ENCODE results near the gene ATXN3. TPM values are rescaled to one million over a fixed set of nuclear protein-coding genes. Genes with fewer than 3 reads are reported as not detected.

Gene ATXN3
- 27.6 and 36.3 TPM in 2 replicates for total RNA-seq (2014; rRNA removed; shearing (Covaris generic))

- peak; percentile 95 for DNase-seq (ENCODE audit: low read depth)
Observed at GRCh38 chr14:92106143-92106926, at the start of gene ATXN3. Gene ATXN3 (minus strand): TSS chr14:92106582. CDS start chr14:92106552, 30 bp downstream.

- no peak for DNase-seq (ENCODE audit: low read depth)
Observed at GRCh38 chr14:92154283-92154942, 48.0 kb upstream of the ATXN3 start.

GRCh38 chr14:92153581-92153980 is 47.2 kb upstream of the ATXN3 start:
- no peak for DNase-seq (ENCODE audit: low read depth)

- DNase-seq (ENCODE audit: low read depth) = no peak
Observed at GRCh38 chr14:92144708-92145107, 38.3 kb upstream of the ATXN3 start.

- DNase-seq (ENCODE audit: low read depth) = no peak
Observed at GRCh38 chr14:92143962-92144361, 37.6 kb upstream of the ATXN3 start.

- DNase-seq (ENCODE audit: low read depth) = no peak
Observed at GRCh38 chr14:92143309-92143708, 36.9 kb upstream of the ATXN3 start.

- DNase-seq (ENCODE audit: low read depth) = peak; percentile 14
Observed at GRCh38 chr14:92135269-92135668, 28.9 kb upstream of the ATXN3 start.

GRCh38 chr14:92134456-92134855 is 28.1 kb upstream of the ATXN3 start:
- no peak for DNase-seq (ENCODE audit: low read depth)

GRCh38 chr14:92122761-92123160 is 16.4 kb upstream of the ATXN3 start:
- no peak for DNase-seq (ENCODE audit: low read depth)

- peak; percentile 34 for DNase-seq (ENCODE audit: low read depth)
Observed at GRCh38 chr14:92122351-92122677, 15.9 kb upstream of the ATXN3 start.

GRCh38 chr14:92121670-92122350 is 15.4 kb upstream of the ATXN3 start, which contains the start of the genes CPSF2 and NDUFB1:
Gene CPSF2 (plus strand): TSS chr14:92121969. CDS start chr14:92130985, 9,016 bp downstream.
Gene NDUFB1 (minus strand): TSS chr14:92121706. CDS start chr14:92117637, 4,069 bp downstream.
- DNase-seq (ENCODE audit: low read depth) = peak; percentile 64

GRCh38 chr14:92121207-92121669 is 14.9 kb upstream of the ATXN3 start:
- peak; percentile 33 for DNase-seq (ENCODE audit: low read depth)

GRCh38 chr14:92109490-92109889 is 3.1 kb upstream of the ATXN3 start:
- no peak for DNase-seq (ENCODE audit: low read depth)

GRCh38 chr14:92108345-92109254 is 2.2 kb upstream of the ATXN3 start:
- no peak for DNase-seq (ENCODE audit: low read depth)

- peak; percentile 51 for DNase-seq (ENCODE audit: low read depth)
Observed at GRCh38 chr14:92105893-92106142, 564 bp downstream of the ATXN3 start.

- no peak for DNase-seq (ENCODE audit: low read depth)
Observed at GRCh38 chr14:92105073-92105892, 1.1 kb downstream of the ATXN3 start.

GRCh38 chr14:92103363-92103989 is 2.9 kb downstream of the ATXN3 start:
- no peak for DNase-seq (ENCODE audit: low read depth)

GRCh38 chr14:92099802-92100201 is 6.6 kb downstream of the ATXN3 start:
- peak; percentile 16 for DNase-seq (ENCODE audit: low read depth)

- DNase-seq (ENCODE audit: low read depth) = peak; percentile 8
Observed at GRCh38 chr14:92093320-92093719, 13.1 kb downstream of the ATXN3 start.

GRCh38 chr14:92088494-92088893 is 17.9 kb downstream of the ATXN3 start:
- DNase-seq (ENCODE audit: low read depth) = no peak
